ENCODE results near the gene SVBP.

Gene SVBP

DNA sequence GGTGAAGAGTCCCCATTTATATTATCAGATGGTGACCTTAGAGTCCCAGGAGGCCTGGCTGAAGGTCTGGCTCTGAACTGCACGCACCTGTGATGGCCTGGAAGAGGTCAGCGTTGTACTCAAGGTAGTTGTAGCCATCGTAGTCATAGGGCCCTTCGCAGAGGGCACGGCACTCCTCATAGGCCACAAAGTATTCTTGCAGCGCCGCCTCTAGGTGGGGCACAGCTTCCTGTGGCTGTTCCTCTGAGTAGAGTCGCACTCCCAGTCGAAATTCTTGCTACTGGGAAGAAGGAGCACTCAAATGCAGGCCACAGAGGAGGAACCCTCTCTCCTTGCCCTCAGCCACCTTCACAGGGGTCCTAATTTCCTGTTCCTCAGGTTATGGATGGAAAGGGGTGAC is 58.1 kb downstream of the SVBP start:
- POLR2A ChIA-PET, result no interaction called here
- CTCF ChIA-PET, result interaction anchor here (1.1 to 3.6 kb wide), 6 partner anchors 8 to 316 kb away, joined by 3 to 34 read pairs (median 8); partner anchors contain the start of genes C1orf50 and P3H1
- no peak overlapping the region for H3K4me3 ChIP-seq (ENCODE audit: low read depth, low read length)
- no peak for DNase-seq (ENCODE audit: low read depth, low spot score)
- TF ChIP-seq, protein P1, sequence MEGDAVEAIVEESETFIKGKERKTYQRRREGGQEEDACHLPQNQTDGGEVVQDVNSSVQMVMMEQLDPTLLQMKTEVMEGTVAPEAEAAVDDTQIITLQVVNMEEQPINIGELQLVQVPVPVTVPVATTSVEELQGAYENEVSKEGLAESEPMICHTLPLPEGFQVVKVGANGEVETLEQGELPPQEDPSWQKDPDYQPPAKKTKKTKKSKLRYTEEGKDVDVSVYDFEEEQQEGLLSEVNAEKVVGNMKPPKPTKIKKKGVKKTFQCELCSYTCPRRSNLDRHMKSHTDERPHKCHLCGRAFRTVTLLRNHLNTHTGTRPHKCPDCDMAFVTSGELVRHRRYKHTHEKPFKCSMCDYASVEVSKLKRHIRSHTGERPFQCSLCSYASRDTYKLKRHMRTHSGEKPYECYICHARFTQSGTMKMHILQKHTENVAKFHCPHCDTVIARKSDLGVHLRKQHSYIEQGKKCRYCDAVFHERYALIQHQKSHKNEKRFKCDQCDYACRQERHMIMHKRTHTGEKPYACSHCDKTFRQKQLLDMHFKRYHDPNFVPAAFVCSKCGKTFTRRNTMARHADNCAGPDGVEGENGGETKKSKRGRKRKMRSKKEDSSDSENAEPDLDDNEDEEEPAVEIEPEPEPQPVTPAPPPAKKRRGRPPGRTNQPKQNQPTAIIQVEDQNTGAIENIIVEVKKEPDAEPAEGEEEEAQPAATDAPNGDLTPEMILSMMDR (IDR thresholded peaks at IDR 0.05; ENCODE audit: insufficient read depth, low read length, missing control alignments), result no peak

DNA sequence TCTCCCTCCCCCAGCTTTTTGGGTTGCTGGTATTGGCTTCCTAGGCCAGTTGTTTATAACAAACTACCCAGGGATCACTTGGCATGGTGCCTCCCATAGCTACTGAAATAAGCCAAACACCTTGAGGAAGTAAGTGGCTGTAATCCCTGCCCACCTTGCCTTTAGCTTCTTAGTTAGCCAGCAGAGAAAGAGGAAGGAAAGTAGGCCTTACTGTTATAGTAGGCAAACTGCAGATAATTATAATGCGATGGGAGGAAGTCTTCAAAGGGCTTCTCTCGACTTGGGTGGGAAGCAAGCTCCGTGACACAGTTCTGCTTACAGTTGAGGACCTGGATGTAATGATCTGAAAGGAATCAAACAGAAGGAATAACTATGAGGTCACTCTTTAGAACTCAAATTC is 58.6 kb downstream of the SVBP start:
- H3K4me3 ChIP-seq (ENCODE audit: low read depth, low read length), result no peak overlapping the region
- ChIA-PET POLR2A (no interaction called here), CTCF (interaction anchor here (1.1 to 3.6 kb wide), 7 partner anchors 8 to 316 kb away, joined by 3 to 34 read pairs (median 8); partner anchors contain the start of genes C1orf50 and P3H1)
- DNase-seq (ENCODE audit: low read depth, low spot score), result no peak
- TF ChIP-seq, protein P1 (IDR thresholded peaks at IDR 0.05; ENCODE audit: insufficient read depth, low read length, missing control alignments), result no peak

DNA sequence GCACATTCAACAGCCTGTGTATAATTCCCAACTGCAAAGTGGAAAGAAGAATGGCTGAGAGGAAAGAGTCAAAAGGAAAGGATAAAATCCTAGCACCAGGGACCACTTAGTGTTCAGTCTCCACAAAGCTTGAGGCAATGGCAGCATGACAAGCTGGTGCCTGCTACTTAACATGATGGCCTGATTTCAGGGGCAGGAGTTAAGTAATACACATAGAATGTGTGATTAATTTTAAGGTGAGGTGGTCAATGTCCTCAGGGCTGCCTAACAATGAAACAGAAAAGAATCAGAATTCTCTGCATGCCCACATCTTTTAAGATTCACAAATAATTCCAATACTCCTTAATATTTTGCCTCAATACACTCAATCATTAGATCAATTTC is 59.3 kb downstream of the SVBP start:
- CTCF ChIA-PET, result interaction anchor here (0.7 to 3.6 kb wide), 11 partner anchors 9 to 421 kb away, joined by 3 to 34 read pairs (median 5); partner anchors contain the start of genes C1orf50, CLDN19 and P3H1
- H3K4me3 ChIP-seq (ENCODE audit: low read depth, low read length), result no peak overlapping the region

More for the DNA sequence above, 59.3 kb downstream of the SVBP start:
- POLR2A ChIA-PET, result no interaction called here
- TF ChIP-seq, protein P1 (IDR thresholded peaks at IDR 0.05; ENCODE audit: insufficient read depth, low read length, missing control alignments), result no peak
- no peak for DNase-seq (ENCODE audit: low read depth, low spot score)
